D341Med (cell line): ENCODE data around the gene LIPE.
"Not testable (repeated sequence)": the region's sequence is repeated elsewhere in the genome, so short reads cannot be mapped to it uniquely, and the experiment has no call there.

Source experiments
- DNase-seq: peaks from one replicate; pipeline ENCODE4 v3.0.0; 2012; ENCODE audit warnings: low spot score

LIPE gene

GRCh38 chr19:42448306-42448705 is 21.1 kb upstream of the LIPE start:
- DNase-seq, result not testable (repeated sequence)

DNA sequence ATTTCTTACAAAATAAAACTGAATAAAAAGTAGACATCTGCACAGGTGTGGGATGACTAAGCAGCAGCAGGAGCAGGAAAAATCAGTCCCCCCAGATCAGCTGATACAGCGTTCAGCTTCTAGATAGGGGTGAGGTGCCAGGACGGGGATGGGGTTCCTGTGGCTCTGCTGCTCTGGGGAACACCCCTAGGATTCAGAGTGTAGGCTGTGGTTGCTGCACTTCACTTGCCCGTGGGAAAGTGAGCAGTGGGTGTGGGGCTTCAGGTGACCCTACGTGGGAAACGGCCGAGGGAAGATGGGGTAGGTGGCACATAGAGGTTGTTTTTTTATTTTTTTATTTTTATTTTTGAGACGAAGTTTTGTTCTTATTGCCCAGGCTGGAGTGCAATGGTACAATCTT is 18.8 kb upstream of the LIPE start:
- DNase-seq, result no peak

- DNase-seq, result no peak
These were observed 16.8 kb upstream of the LIPE start for GRCh38 chr19:42443944-42444398.

GRCh38 chr19:42442833-42443232 is 15.6 kb upstream of the LIPE start, which contains the start of gene CXCL17:
TSS of gene CXCL17 (minus strand) at chr19:42442946. CDS start at chr19:42442832, 114 bp downstream.
- no peak for DNase-seq

GRCh38 chr19:42441049-42441445 is 13.9 kb upstream of the LIPE start:
- DNase-seq, result no peak

GRCh38 chr19:42440357-42441048 is 13.3 kb upstream of the LIPE start:
- peak; percentile 86 for DNase-seq

DNA sequence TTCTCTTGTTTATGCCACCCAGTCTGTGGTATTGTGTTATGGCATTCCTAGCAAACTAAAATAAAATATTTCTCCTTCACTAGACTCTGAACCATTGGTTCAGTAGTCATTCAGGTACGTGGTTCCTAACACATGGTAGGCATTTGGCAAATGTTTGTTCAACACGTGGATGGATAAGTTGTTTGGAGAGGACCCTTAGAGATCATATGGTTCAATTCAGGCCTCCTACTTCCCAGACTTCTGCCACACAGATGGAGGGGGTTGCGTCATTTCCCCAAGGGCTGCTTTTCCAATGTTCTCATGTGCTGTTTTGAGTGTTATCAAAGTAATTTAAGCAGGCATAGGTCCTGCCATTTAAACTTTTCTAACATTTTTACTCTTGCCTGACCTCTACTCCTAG is 8.8 kb upstream of the LIPE start:
- no peak for DNase-seq

DNA sequence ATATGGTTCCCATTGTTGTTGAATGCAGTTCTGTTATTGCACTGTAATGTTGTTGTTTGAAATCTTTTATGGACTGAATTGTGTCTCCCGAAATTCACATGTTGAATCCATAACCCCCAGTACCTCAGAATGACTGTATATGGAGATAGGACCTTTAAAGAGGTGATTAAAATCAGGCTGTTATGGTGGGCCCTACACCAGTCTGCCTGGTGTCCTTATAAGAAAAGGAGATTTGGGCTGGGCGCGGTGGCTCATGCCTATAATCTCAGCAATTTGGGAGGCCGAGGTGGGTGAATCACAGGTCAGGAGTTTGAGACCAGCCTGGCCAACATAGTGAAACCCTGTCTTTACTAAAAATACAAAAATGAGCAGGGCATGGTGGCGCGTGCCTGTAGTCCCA is 8.1 kb upstream of the LIPE start:
- DNase-seq, result no peak

- DNase-seq, result no peak
These were observed 6.5 kb upstream of the LIPE start for GRCh38 chr19:42433503-42434260.

DNA sequence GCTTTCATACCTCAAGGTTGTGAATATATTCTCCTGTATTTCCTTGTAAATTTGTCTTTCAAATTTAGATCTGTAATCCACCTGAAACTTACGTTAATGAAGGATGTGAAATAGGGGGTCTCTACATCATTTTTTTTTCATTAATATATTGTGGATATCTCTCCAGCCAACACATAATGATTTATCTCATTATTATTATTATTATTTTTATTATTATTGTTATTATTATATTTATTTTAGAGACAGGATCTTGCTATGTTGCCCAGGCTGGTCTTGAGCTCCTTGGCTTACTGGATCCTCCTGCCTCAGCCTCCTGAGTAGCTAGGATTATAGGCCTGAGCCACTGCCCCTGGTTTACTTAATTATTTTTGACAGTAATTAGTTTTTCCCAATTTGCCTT is 4.3 kb upstream of the LIPE start:
- no peak for DNase-seq

GRCh38 chr19:42428676-42429075 is 1.5 kb upstream of the LIPE start:
- no peak for DNase-seq

DNA sequence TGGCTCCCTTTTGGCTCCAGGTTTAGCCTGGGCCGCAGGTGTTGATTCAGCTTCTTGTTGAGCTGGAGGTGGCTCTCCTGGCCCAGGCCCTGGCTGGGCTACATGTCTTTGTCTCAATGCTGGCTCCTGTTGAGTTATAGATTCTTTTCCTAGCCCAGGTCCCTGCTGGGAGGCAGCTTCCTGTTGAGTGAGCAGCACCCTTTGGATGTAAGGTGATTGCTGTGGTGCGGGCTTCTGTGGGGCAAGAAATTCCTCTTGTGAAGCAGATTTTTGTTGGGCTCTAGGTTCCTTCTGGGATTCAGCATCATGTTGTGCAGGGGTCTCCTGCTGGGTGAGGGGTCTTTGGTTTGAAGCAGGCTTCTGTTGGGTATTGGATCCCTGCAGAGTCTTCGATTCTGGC is 545 bp downstream of the LIPE start:
- peak; percentile 36 for DNase-seq

- peak; percentile 45 for DNase-seq
These were observed 2.5 kb downstream of the LIPE start for GRCh38 chr19:42424712-42425131.

- no peak for DNase-seq
These were observed 2.9 kb downstream of the LIPE start for GRCh38 chr19:42424345-42424707.

GRCh38 chr19:42423462-42424344 is 3.5 kb downstream of the LIPE start:
- DNase-seq, result no peak

GRCh38 chr19:42422901-42423461 is 4.2 kb downstream of the LIPE start:
- no peak for DNase-seq

GRCh38 chr19:42422092-42422900 is 4.9 kb downstream of the LIPE start:
- DNase-seq, result no peak

DNA sequence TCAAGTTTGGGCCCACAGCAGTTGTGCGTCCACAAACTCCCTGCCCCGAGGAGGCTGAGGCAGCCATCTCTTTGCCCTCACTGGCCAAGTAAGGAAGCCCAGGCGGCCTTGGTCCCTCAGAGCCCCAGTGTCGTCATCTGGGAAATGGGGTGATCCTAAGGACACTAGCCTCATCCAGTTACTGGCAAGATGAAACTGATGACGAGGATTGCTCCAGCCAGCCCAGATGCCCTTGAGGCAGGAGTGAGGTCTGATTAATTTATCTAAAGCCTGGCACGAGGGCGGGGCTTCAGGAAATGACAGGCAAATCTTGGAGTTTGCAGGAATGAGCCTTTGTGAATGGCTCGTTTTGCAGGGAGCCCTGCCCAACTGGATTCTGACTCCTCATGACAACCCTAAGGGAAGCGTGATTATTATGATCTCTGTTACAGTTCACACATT is 5.6 kb downstream of the LIPE start:
- no peak for DNase-seq

GRCh38 chr19:42421101-42421500 is 6.1 kb downstream of the LIPE start:
- DNase-seq, result no peak

GRCh38 chr19:42420055-42420544 is 7.1 kb downstream of the LIPE start:
- DNase-seq, result peak; percentile 80

- no peak for DNase-seq
These were observed 7.9 kb downstream of the LIPE start for GRCh38 chr19:42419309-42419708.
